ENCODE results near the gene TWSG1. TPM values are rescaled to one million over a fixed set of nuclear protein-coding genes. Genes with fewer than 3 reads are reported as not detected.
A peak's percentile ranks its signal among the peaks of the same experiment; 100 is the strongest.
"Not testable (repeated sequence)": the region's sequence is repeated elsewhere in the genome, so short reads cannot be mapped to it uniquely, and the experiment has no call there.

Gene TWSG1
- total and polyA plus RNA-seq, 8 donors: 8.2 to 76.0 (median 23.6) TPM

GRCh38 chr18:9426753-9427152 lies 92.2 kb downstream of the TWSG1 start:
- H3K27ac ChIP-seq: no peak overlapping the region
- H3K4me3 ChIP-seq: no peak overlapping the region
- no peak for DNase-seq
- H3K9me3 ChIP-seq: peaks cover 0 to 17% (median 9%) of the 10 kb centered on the region in 4 donors
- peaks cover 0 to 14% (median 5%) of the 10 kb centered on the region in 4 donors for H3K4me1 ChIP-seq
- WGBS, 5 donors: 89 to 94% (median 92%) methylated on average over 7 of the region's 7 CpGs
- no peaks in the 10 kb centered on the region for H3K36me3 ChIP-seq
- TF ChIP-seq CTCF (IDR thresholded peaks at IDR 0.05) (no peak), EP300 (IDR thresholded peaks at IDR 0.05) (no peak), POLR2AphosphoS5 (IDR thresholded peaks at IDR 0.05) (no peak), POLR2A (IDR thresholded peaks at IDR 0.05) (no peak)
- intact Hi-C loops (cut with DNase I; ENCODE audit: low total_unique reads): no loop called here
- H3K27me3 ChIP-seq: no peaks in the 10 kb centered on the region

- H3K9me3 ChIP-seq: peaks cover 0 to 17% (median 9%) of the 10 kb centered on the region in 4 donors
- WGBS, 5 donors: 27 to 74% (median 50%) methylated on average over 11 of the region's 11 CpGs
- DNase-seq: peak; percentile 54 to 64
- TF ChIP-seq EP300 (IDR thresholded peaks at IDR 0.05) (no peak), POLR2A (IDR thresholded peaks at IDR 0.05) (no peak), POLR2AphosphoS5 (IDR thresholded peaks at IDR 0.05) (no peak), CTCF (IDR thresholded peaks at IDR 0.05) (no peak)
- H3K36me3 ChIP-seq: no peaks in the 10 kb centered on the region
- peak overlapping the region in 3 of 5 donors; percentile 28 to 47 (median 40) for H3K27ac ChIP-seq
- peaks cover 0 to 15% (median 6%) of the 10 kb centered on the region in 4 donors for H3K4me1 ChIP-seq
- no peak overlapping the region for H3K4me3 ChIP-seq
- no peaks in the 10 kb centered on the region for H3K27me3 ChIP-seq
- intact Hi-C loops (cut with DNase I; ENCODE audit: low total_unique reads): no loop called here
These were observed 93.7 kb downstream of the TWSG1 start for GRCh38 chr18:9428301-9428706.

- WGBS, 5 donors: 87 to 95% (median 91%) methylated on average over 6 of the region's 6 CpGs
- intact Hi-C loops (cut with DNase I; ENCODE audit: low total_unique reads): no loop called here
- DNase-seq: no peak
These were observed 94.5 kb downstream of the TWSG1 start for GRCh38 chr18:9428862-9429661.

GRCh38 chr18:9429662-9429993 lies 95.1 kb downstream of the TWSG1 start:
- Histone ChIP-seq H3K36me3 (no peaks in the 10 kb centered on the region), H3K27ac (no peak overlapping the region), H3K4me1 (peaks cover 0 to 25% (median 12%) of the 10 kb centered on the region in 4 donors), H3K9me3 (peaks cover 0 to 7% (median 1%) of the 10 kb centered on the region in 4 donors), H3K4me3 (no peak overlapping the region), H3K27me3 (no peaks in the 10 kb centered on the region)
- DNase-seq: no peak
- 41 to 51% (median 43%) methylated on average over 3 of the region's 3 CpGs for WGBS, 5 donors
- intact Hi-C loops (cut with DNase I; ENCODE audit: low total_unique reads): no loop called here
- no peak for TF ChIP-seq CTCF (IDR thresholded peaks at IDR 0.05)
- TF ChIP-seq EP300 (IDR thresholded peaks at IDR 0.05): no peak
- TF ChIP-seq POLR2A (IDR thresholded peaks at IDR 0.05): no peak
- no peak for TF ChIP-seq POLR2AphosphoS5 (IDR thresholded peaks at IDR 0.05)

More at GRCh38 chr18:9428862-9429661, 94.5 kb downstream of the TWSG1 start:
- Histone ChIP-seq H3K9me3 (peaks cover 0 to 13% (median 5%) of the 10 kb centered on the region in 4 donors), H3K27ac (peak overlapping the region in 3 of 5 donors; percentile 28 to 47 (median 40)), H3K4me3 (no peak overlapping the region), H3K27me3 (no peaks in the 10 kb centered on the region), H3K4me1 (peaks cover 0 to 23% (median 10%) of the 10 kb centered on the region in 4 donors), H3K36me3 (no peaks in the 10 kb centered on the region)
- TF ChIP-seq POLR2AphosphoS5 (IDR thresholded peaks at IDR 0.05) (no peak), EP300 (IDR thresholded peaks at IDR 0.05) (no peak), POLR2A (IDR thresholded peaks at IDR 0.05) (no peak), CTCF (IDR thresholded peaks at IDR 0.05) (no peak)

- intact Hi-C loops (cut with DNase I; ENCODE audit: low total_unique reads); H3K4me3 ChIP-seq; DNase-seq; H3K9me3 ChIP-seq; H3K27me3 ChIP-seq; H3K27ac ChIP-seq; H3K36me3 ChIP-seq: not testable (repeated sequence)
- peaks cover 0 to 25% (median 12%) of the 10 kb centered on the region in 4 donors for H3K4me1 ChIP-seq
- WGBS, 5 donors: 89 to 98% (median 91%) methylated on average over 21 to 22 of the region's 22 CpGs
These were observed 95.7 kb downstream of the TWSG1 start for GRCh38 chr18:9430315-9430714.
